ENCODE measurements around the gene TGFBR2. TPM values are rescaled to one million over a fixed set of nuclear protein-coding genes. Genes with fewer than 3 reads are reported as not detected.

TGFBR2 gene
- total and polyA plus RNA-seq, 2 of the 13 experiments (the other 11 are each of a cell fraction or from before 2014, with no cell fraction given) = 82.2 to 187 TPM

DNA sequence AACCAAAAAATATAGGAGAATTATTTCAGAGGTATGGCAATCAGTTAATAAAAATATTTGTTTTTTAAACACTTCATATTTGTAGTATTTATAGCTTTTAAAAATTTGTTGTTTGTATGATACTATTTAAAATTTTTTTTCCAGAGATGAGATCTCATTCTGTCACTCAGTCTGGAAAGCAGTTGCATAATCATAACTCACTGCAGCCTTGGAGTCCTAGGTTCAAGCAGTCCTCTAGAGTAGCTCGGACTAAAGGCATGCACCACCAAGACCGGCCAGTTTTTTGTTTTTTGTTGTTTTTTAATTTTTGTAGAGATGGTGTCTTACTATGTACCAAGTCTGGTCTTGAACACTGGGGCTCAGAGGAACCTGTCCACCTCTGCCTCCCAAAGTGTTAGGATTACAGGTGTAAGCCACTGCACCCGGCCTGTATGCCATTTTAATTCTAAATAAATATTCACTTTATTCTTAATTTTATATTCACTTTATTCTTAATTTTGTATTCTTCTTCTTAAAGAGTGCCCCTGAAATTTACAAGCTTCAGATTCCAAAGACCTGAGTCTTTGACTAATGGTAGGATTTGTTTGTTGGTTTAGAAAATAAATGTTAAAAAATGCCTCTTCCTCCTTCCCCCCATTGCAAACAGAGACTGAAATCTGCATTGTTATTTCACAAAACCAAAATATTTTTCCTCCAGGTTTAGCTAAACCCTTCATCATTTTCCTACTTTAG lies 9.4 kb downstream of the TGFBR2 start:
- H2AFZ ChIP-seq (ENCODE audit: low read length) = no peak overlapping the region
- H3K36me3 ChIP-seq (replicated peaks in 1 of 2; ENCODE audit: control insufficient read depth in 1 of 2, insufficient read depth in 2 of 2, low read length in 2 of 2) = peaks cover 14 to 64% of the 10 kb centered on the region in 2 experiments
- POLR2A ChIA-PET = interaction anchor here (0.9 to 1.6 kb wide), 3 partner anchors 9 to 296 kb away, joined by 3 to 5 read pairs (median 3); partner anchors contain the start of gene TGFBR2
- H3K9me3 ChIP-seq (ENCODE audit: low read length) = no peaks in the 10 kb centered on the region
- CTCF ChIA-PET (ENCODE audit: low intra/inter-chr PET ratio, low total read pairs) = no interaction called here
- 0 out of 3 replicates have a peak, but pooled peaks have one; percentile 8 for ATAC-seq
- H3K79me2 ChIP-seq (ENCODE audit: insufficient read depth, low read length) = peaks cover 98% of the 10 kb centered on the region
- FAIRE-seq = peak; percentile 53
- H4K20me1 ChIP-seq (ENCODE audit: insufficient read depth, low read length) = peaks cover 100% of the 10 kb centered on the region
- H3K4me2 ChIP-seq (ENCODE audit: low read depth, low read length) = peak overlapping the region; percentile 92
- 15% methylated on average over 3 of the region's 3 CpGs for WGBS (ENCODE audit: low lambda C conversion rate)
- peaks cover 100% of the 10 kb centered on the region for H3K4me1 ChIP-seq (ENCODE audit: insufficient read depth, low read length)
- peak overlapping the region in 1 of 3 experiments; percentile 8; a peak in 2 of 6 replicates for H3K4me3 ChIP-seq (replicated peaks in 1 of 3; ENCODE audit: insufficient read depth in 1 of 3, low read depth in 2 of 3, low read length in 3 of 3)
- peak overlapping the region; percentile 25; the same call in 1 of the 2 replicates for H3K9ac ChIP-seq (ENCODE audit: insufficient read depth, low read depth, low read length)
- in situ Hi-C loops (cut with HindIII; ENCODE audit: extremely low pct_ligation_motif_present, low pct_unique_long_range_greater_than_20kb) (no loop called here), intact Hi-C loops (cut with micrococcal nuclease; ENCODE audit: unreplicated experiment) (loop anchor here (2.0 kb wide), 1 partner anchor 77 kb away; no protein-coding TSS in a partner anchor)
- H3K27ac ChIP-seq (ENCODE audit: extremely low read length, insufficient read depth, low read length) = no peak overlapping the region
- no TSS peak for BruUV-seq (replicated peaks)
- DNase-seq (ENCODE audit: low spot score) = no peak
- H3K27me3 ChIP-seq (ENCODE audit: control insufficient read depth in 1 of 2, insufficient read depth in 2 of 2, low read length in 2 of 2) = no peaks in the 10 kb centered on the region; a peak in 1 of 5 replicates
- TF ChIP-seq, protein P1, sequence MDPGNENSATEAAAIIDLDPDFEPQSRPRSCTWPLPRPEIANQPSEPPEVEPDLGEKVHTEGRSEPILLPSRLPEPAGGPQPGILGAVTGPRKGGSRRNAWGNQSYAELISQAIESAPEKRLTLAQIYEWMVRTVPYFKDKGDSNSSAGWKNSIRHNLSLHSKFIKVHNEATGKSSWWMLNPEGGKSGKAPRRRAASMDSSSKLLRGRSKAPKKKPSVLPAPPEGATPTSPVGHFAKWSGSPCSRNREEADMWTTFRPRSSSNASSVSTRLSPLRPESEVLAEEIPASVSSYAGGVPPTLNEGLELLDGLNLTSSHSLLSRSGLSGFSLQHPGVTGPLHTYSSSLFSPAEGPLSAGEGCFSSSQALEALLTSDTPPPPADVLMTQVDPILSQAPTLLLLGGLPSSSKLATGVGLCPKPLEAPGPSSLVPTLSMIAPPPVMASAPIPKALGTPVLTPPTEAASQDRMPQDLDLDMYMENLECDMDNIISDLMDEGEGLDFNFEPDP (CRISPR knock-in tag; conservative IDR thresholded peaks at IDR 0.05) = no peak
- TF ChIP-seq ZNF816 (CRISPR knock-in tag; IDR thresholded peaks at IDR 0.05; ENCODE audit: borderline replicate concordance) (no peak), ZNF124 (CRISPR knock-in tag; IDR thresholded peaks at IDR 0.05) (no peak), RBFOX2 (IDR thresholded peaks at IDR 0.05; ENCODE audit: low read depth, low read length) (peak; percentile 16; the same call in 1 of the 2 replicates), AGO2 (optimal IDR thresholded peaks at IDR 0.05; ENCODE audit: low read depth, low read length) (peak; percentile 10), THYN1 (CRISPR knock-in tag; IDR thresholded peaks at IDR 0.05; ENCODE audit: borderline replicate concordance, low read depth) (no peak), ZSCAN9 (CRISPR knock-in tag; IDR thresholded peaks at IDR 0.05; ENCODE audit: borderline replicate concordance) (no peak), ELF1 (CRISPR knock-in tag; IDR thresholded peaks at IDR 0.05) (no peak), KIAA2018 (CRISPR knock-in tag; IDR thresholded peaks at IDR 0.05; ENCODE audit: borderline replicate concordance) (no peak)
- TF ChIP-seq, protein P2, sequence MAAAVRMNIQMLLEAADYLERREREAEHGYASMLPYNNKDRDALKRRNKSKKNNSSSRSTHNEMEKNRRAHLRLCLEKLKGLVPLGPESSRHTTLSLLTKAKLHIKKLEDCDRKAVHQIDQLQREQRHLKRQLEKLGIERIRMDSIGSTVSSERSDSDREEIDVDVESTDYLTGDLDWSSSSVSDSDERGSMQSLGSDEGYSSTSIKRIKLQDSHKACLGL (CRISPR knock-in tag; IDR thresholded peaks at IDR 0.05) = no peak
- TF ChIP-seq, protein P3, sequence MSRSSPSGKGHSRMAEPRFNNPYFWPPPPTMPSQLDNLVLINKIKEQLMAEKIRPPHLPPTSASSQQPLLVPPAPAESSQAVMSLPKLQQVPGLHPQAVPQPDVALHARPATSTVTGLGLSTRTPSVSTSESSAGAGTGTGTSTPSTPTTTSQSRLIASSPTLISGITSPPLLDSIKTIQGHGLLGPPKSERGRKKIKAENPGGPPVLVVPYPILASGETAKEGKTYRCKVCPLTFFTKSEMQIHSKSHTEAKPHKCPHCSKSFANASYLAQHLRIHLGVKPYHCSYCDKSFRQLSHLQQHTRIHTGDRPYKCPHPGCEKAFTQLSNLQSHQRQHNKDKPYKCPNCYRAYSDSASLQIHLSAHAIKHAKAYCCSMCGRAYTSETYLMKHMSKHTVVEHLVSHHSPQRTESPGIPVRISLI (CRISPR knock-in tag; IDR thresholded peaks at IDR 0.05; ENCODE audit: borderline replicate concordance) = no peak

All from HepG2 (cell line).